ENCODE measurements around the gene ZNF90. TPM values are rescaled to one million over a fixed set of nuclear protein-coding genes. Genes with fewer than 3 reads are reported as not detected.
"Not testable (repeated sequence)": the region's sequence is repeated elsewhere in the genome, so short reads cannot be mapped to it uniquely, and the experiment has no call there.

Gene ZNF90
- total RNA-seq, 4 donors from 2014 or later: 0.57 to 2.3 (median 1.5) TPM

DNA sequence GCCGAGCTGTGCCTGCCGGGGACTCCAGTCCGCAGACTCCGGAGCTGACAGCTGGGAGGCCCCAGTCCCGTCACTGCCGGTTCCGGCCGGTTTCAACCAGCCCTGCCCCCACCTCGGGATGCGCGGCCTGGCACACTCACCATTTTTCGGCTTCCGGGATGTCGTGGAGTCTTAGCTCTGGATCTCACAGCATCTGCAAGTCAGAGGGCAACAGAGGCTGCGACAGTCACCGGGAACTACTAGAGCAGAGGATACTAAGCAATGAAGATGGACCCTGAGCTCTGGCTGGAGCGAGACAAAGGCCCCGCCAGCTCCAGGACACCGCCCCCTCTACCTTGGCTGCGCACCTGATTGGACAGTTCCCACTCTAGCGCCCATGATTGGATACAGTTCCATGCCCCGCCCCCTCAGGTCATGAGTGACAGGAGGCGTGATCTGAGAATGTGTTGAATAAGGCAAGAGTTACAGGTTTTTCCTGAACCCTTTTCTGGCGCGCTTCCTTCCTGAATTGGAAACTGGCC is 38.5 kb upstream of the ZNF90 start, which contains the start of gene ZNF682:
Gene ZNF682, minus strand, starts transcription at position 303 of the 521 bp plus-strand sequence. Its CDS starts 160 bp downstream, at position 143.
- DNase-seq: peak; percentile 78
- intact Hi-C loops (cut with DNase I): no loop called here
- Histone ChIP-seq H3K4me1 (peaks cover 0 to 16% (median 6%) of the 10 kb centered on the region in 3 donors), H3K27ac (peak within 1 kb of the TSS; percentile 60 to 89 (median 77)), H3K36me3 (peaks cover 0 to 15% (median 0%) of the 10 kb centered on the region in 3 donors), H3K9me3 (no peaks in the 10 kb centered on the region), H3K4me3 (peak within 1 kb of the TSS; percentile 54 to 91 (median 82)), H3K27me3 (no peaks in the 10 kb centered on the region)
- TF ChIP-seq, protein P1, sequence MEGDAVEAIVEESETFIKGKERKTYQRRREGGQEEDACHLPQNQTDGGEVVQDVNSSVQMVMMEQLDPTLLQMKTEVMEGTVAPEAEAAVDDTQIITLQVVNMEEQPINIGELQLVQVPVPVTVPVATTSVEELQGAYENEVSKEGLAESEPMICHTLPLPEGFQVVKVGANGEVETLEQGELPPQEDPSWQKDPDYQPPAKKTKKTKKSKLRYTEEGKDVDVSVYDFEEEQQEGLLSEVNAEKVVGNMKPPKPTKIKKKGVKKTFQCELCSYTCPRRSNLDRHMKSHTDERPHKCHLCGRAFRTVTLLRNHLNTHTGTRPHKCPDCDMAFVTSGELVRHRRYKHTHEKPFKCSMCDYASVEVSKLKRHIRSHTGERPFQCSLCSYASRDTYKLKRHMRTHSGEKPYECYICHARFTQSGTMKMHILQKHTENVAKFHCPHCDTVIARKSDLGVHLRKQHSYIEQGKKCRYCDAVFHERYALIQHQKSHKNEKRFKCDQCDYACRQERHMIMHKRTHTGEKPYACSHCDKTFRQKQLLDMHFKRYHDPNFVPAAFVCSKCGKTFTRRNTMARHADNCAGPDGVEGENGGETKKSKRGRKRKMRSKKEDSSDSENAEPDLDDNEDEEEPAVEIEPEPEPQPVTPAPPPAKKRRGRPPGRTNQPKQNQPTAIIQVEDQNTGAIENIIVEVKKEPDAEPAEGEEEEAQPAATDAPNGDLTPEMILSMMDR (IDR thresholded peaks at IDR 0.05): no peak
- peak in 1 of 4 donors; percentile 39 for TF ChIP-seq POLR2A (IDR thresholded peaks at IDR 0.05)
- 0% methylated on average over 6 to 13 of the region's 25 CpGs for WGBS, 2 donors

DNA sequence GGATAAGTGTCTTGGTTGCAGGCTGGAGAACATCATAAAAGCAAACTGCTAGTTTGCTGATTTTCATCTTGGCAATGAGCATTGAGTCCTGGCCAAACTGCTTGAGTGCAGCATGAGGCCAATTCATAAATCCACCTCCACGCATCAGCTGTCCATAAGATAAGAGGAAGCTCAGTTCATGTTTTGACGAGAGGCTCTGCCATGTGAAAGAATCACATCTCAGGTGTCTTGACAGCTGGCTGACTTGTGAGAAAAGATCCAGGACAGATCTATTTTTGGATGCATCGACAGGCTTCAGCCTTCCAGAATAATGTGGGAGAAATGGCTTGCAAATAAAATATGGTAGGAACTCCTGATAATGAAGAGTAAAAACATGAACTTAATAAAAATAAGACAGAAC is 33.1 kb upstream of the ZNF90 start:
- Histone ChIP-seq H3K9me3 (no peaks in the 10 kb centered on the region), H3K27ac (peak overlapping the region in 1 of 4 donors; percentile 75), H3K36me3 (no peaks in the 10 kb centered on the region), H3K4me1 (peaks cover 0 to 13% (median 0%) of the 10 kb centered on the region in 3 donors), H3K27me3 (no peaks in the 10 kb centered on the region), H3K4me3 (no peak overlapping the region)
- no peak for DNase-seq
- TF ChIP-seq POLR2A (IDR thresholded peaks at IDR 0.05): no peak
- TF ChIP-seq, protein P1 (IDR thresholded peaks at IDR 0.05): no peak
- 44 to 60% methylated on average over 3 of the region's 3 CpGs for WGBS, 2 donors
- intact Hi-C loops (cut with DNase I): no loop called here

DNA sequence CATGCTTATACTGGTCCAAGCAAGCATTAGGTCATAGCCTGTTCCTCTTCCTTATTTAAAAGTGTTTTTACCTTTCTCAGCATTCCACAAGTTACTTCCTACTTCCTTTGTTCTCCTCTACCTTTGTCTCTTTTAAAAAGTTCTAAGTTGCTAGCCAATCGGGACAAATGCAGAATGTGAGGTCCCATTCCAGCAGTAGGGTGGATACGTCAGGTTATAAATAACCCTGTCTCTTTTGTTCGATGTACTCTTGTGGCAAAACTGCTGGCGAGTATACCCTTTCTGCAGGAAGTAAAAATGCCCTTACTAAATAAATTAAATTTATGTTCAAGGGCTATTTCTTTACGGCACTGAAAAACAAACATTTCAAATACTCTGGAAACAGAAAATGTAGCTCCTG is 32.1 kb upstream of the ZNF90 start:
- 15 to 40% methylated on average over 5 of the region's 5 CpGs for WGBS, 2 donors
- H3K4me3 ChIP-seq; H3K9me3 ChIP-seq; DNase-seq; H3K27me3 ChIP-seq; intact Hi-C loops (cut with DNase I); H3K36me3 ChIP-seq; H3K4me1 ChIP-seq: not testable (repeated sequence)
- peak overlapping the region in 2 of 4 donors; percentile 29 to 75 for H3K27ac ChIP-seq

DNA sequence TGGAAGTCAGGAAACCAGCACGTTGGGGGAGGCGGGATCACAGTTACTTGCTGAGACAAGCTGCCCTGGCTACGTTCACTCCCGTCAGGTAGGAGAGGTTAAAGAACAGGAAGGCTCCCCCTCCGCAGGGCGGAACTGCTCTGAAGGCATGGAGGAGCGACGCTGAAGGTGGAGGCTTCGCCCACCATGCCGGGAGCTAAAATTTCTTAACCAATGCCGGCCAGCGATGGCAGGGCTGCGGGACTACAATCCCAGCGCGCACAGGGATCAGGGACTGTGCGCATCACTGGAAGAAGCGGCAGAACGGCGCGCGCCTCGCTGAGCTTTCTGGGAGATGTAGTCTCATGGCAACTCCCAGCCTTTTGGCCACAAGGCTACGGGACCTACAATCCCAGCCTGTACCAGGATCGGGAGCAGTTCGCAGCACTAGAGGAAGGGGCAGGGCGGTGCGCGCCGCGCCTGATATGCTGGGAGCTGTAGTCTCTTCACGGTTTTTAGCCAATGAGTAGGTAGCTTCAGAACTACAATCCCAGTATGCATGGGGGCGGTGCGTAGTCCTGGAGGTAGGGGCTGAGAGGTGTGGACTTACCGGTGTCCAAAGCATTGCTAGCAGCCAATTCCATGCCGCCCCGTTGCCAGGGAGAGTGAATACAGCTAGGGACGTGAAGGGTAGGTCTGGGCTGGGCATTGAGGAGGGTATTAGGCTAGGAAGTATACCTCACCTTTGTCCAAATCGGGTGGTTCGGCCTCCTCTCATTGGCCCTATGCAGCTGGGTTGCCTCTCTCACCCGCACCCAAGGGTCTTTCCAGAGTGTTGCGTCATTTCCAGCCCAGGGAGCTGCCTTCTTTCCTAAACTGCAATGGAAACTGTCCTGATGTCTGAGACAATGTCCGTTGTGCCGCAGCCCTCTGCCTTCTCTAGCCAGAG is 25.7 kb upstream of the ZNF90 start:
- H3K4me3 ChIP-seq: peak overlapping the region; percentile 41 to 85 (median 78)
- WGBS, 2 donors: 0 to 1% methylated on average over 18 to 34 of the region's 43 CpGs
- no peaks in the 10 kb centered on the region for H3K27me3 ChIP-seq
- peak; percentile 54 for DNase-seq
- no peaks in the 10 kb centered on the region for H3K36me3 ChIP-seq
- no peak for TF ChIP-seq POLR2A (IDR thresholded peaks at IDR 0.05)
- TF ChIP-seq, protein P1 (IDR thresholded peaks at IDR 0.05): no peak
- intact Hi-C loops (cut with DNase I): no loop called here
- H3K27ac ChIP-seq: peak overlapping the region; percentile 63 to 88 (median 84)
- H3K4me1 ChIP-seq: peaks cover 0 to 13% (median 3%) of the 10 kb centered on the region in 3 donors
- H3K9me3 ChIP-seq: no peaks in the 10 kb centered on the region

DNA sequence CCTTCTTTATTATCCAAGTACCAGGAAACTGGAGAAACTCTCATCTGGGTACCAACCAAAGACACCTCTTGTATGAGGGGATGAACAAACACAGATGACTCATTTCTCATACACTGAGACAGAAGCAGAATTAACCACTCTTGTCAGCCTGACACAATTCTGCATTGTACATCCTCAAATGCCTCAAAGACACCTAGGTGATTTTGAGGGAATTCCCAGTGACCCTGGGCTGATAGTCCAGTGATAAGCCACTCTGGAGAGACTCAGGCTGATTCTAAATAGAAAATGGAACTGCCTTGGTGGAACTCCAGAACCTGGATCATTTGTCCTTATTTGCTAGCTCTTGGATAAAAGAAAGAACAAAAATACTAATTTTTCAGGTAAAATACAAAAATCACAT is 19.1 kb upstream of the ZNF90 start:
- intact Hi-C loops (cut with DNase I): not testable (repeated sequence)

DNA sequence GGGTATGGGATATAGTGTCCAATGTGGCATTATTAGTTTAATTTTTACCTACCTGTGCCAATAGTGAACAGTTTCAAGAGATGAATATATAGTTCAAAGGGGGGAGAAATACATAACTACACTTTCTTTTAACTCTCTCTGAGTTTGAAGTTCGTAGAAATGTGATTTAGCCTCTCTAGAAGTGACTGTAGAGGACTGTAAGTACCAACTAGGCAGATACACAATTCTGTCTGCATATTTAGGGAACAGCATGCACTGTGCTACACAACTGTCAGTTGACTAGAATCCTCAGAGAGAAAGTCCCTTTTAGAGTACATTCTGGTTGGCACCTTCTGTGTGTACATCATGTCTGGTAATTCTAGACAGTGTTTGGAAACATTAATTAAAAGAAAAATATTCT is 17.5 kb upstream of the ZNF90 start:
- WGBS, 2 donors: 11 to 32% methylated on average over 1 of the region's 1 CpG
- TF ChIP-seq, protein P1 (IDR thresholded peaks at IDR 0.05): no peak
- TF ChIP-seq POLR2A (IDR thresholded peaks at IDR 0.05): no peak
- DNase-seq: no peak
- Histone ChIP-seq H3K4me1 (no peaks in the 10 kb centered on the region), H3K4me3 (no peak overlapping the region), H3K27ac (no peak overlapping the region), H3K27me3 (no peaks in the 10 kb centered on the region), H3K36me3 (no peaks in the 10 kb centered on the region), H3K9me3 (no peaks in the 10 kb centered on the region)
- intact Hi-C loops (cut with DNase I): no loop called here

More for the DNA sequence above, 19.1 kb upstream of the ZNF90 start:
- not testable (repeated sequence) for H3K4me3 ChIP-seq, H3K9me3 ChIP-seq, H3K4me1 ChIP-seq, H3K27ac ChIP-seq, DNase-seq, H3K27me3 ChIP-seq, H3K36me3 ChIP-seq
